Spinal cord (tissue), 10 donors: Measurements from ENCODE around the gene RAB40C. TPM values are rescaled to one million over a fixed set of nuclear protein-coding genes. Genes with fewer than 3 reads are reported as not detected.
"Not testable (repeated sequence)": the region's sequence is repeated elsewhere in the genome, so short reads cannot be mapped to it uniquely, and the experiment has no call there.

ENCODE experiments used
- DNase-seq, 6 donors: peaks; one replicate each; pipeline versions ENCODE4 v3.0.0 to v3.0.0-alpha.2; 2013 to 2015; ENCODE audit warnings: low spot score in 6 of 6, low read depth in 4 of 6
- H3K27ac ChIP-seq: one replicate; pipeline ENCODE4 v1.5.1; 2013; ENCODE audit warnings: low read depth, low read length, control low read depth
- H3K27me3 ChIP-seq: one replicate; pipeline ENCODE4 v1.6.1; 2013; ENCODE audit warnings: low read length; ENCODE audit not compliant: control insufficient read depth, insufficient read depth
- H3K36me3 ChIP-seq: one replicate; pipeline ENCODE4 v1.6.1; 2013; ENCODE audit warnings: low read length; ENCODE audit not compliant: control insufficient read depth, insufficient read depth
- H3K4me1 ChIP-seq: one replicate; pipeline ENCODE4 v1.6.1; 2013; ENCODE audit warnings: low read length; ENCODE audit not compliant: control insufficient read depth, insufficient read depth
- H3K4me3 ChIP-seq: one replicate; pipeline ENCODE4 v1.5.1; 2013; ENCODE audit warnings: low read depth, low read length, control low read depth
- H3K9me3 ChIP-seq: one replicate; pipeline ENCODE4 v1.6.1; 2013; ENCODE audit warnings: low read length; ENCODE audit not compliant: control insufficient read depth, insufficient read depth
- WGBS: methylation state at CpG from one replicate; pipeline ENCODE4 v1.1.5; 2013; ENCODE audit warnings: missing lambda C conversion rate; ENCODE audit not compliant: insufficient coverage; 5-methylcytosine and 5-hydroxymethylcytosine counted together
- polyA plus RNA-seq, 2 donors: library from polyadenylated mRNA; unstranded; fragments of 120-200 nt; gene quantifications; one replicate each; pipeline ENCODE4 v1.2.1, GENCODE V29; 2013; ENCODE audit not compliant: insufficient read length in 2 of 2
- total RNA-seq, 2 donors: library from RNA; depleted of rRNA in 1 of 2; stranded (reverse); fragments of 120-200 nt in 1 of 2; fragments of >200 nt in 1 of 2; gene quantifications; one replicate each; pipeline versions ENCODE4 v1.2.3 to v1.2.4, GENCODE V29; 2013 to 2014
- donor health status: healthy.

RAB40C gene
- total and polyA plus RNA-seq, 4 donors: 12.4 to 45.7 (median 30.1) TPM

- H3K36me3 ChIP-seq: peaks cover 77% of the 10 kb centered on the region
- H3K4me1 ChIP-seq: peaks cover 27% of the 10 kb centered on the region
- DNase-seq: no peak
- H3K9me3 ChIP-seq: no peaks in the 10 kb centered on the region
- no peak overlapping the region for H3K27ac ChIP-seq
- no peak overlapping the region for H3K4me3 ChIP-seq
- WGBS: 96% methylated on average over 11 of the region's 12 CpGs
- H3K27me3 ChIP-seq: no peaks in the 10 kb centered on the region
Measured at GRCh38 chr16:596736-597060, 6.8 kb downstream of the RAB40C start.

- H3K4me3 ChIP-seq, H3K27me3 ChIP-seq, DNase-seq, H3K9me3 ChIP-seq, H3K27ac ChIP-seq: not testable (repeated sequence)
- Histone ChIP-seq H3K4me1 (peaks cover 18% of the 10 kb centered on the region), H3K36me3 (peaks cover 69% of the 10 kb centered on the region)
- 97% methylated on average over 3 of the region's 7 CpGs for whole genome bisulfite sequencing
Measured at GRCh38 chr16:597655-598054, 7.8 kb downstream of the RAB40C start.

- DNase-seq: no peak
- no peak overlapping the region for H3K27ac ChIP-seq
- H3K4me3 ChIP-seq: no peak overlapping the region
- peaks cover 3% of the 10 kb centered on the region for H3K4me1 ChIP-seq
- H3K36me3 ChIP-seq: peaks cover 57% of the 10 kb centered on the region
- WGBS: 96% methylated on average over 35 of the region's 43 CpGs
- no peaks in the 10 kb centered on the region for H3K27me3 ChIP-seq
- H3K9me3 ChIP-seq: no peaks in the 10 kb centered on the region
Measured at GRCh38 chr16:598823-599739, 9.2 kb downstream of the RAB40C start.

GRCh38 chr16:600781-601180, 10.9 kb downstream of the RAB40C start:
- H3K4me3 ChIP-seq: no peak overlapping the region
- H3K36me3 ChIP-seq: peaks cover 55% of the 10 kb centered on the region
- H3K4me1 ChIP-seq: no peaks in the 10 kb centered on the region
- H3K9me3 ChIP-seq: peaks cover 3% of the 10 kb centered on the region
- WGBS: 74% methylated on average over 3 of the region's 7 CpGs
- no peak for DNase-seq
- no peaks in the 10 kb centered on the region for H3K27me3 ChIP-seq
- no peak overlapping the region for H3K27ac ChIP-seq

- H3K4me1 ChIP-seq: no peaks in the 10 kb centered on the region
- H3K9me3 ChIP-seq: peaks cover 3% of the 10 kb centered on the region
- peaks cover 44% of the 10 kb centered on the region for H3K36me3 ChIP-seq
- no peak overlapping the region for H3K27ac ChIP-seq
- no peak overlapping the region for H3K4me3 ChIP-seq
- no peak for DNase-seq
- WGBS: 100% methylated on average over 1 of the region's 5 CpGs
- H3K27me3 ChIP-seq: no peaks in the 10 kb centered on the region
Measured at GRCh38 chr16:603933-604332, 14.1 kb downstream of the RAB40C start.

GRCh38 chr16:606656-607307, 16.9 kb downstream of the RAB40C start:
- Histone ChIP-seq H3K27me3 (no peaks in the 10 kb centered on the region), H3K4me1 (peaks cover 21% of the 10 kb centered on the region), H3K27ac (no peak overlapping the region), H3K9me3 (peaks cover 3% of the 10 kb centered on the region), H3K4me3 (no peak overlapping the region), H3K36me3 (peaks cover 36% of the 10 kb centered on the region)
- 97% methylated on average over 19 of the region's 22 CpGs for WGBS
- DNase-seq: no peak

GRCh38 chr16:608019-608418, 18.2 kb downstream of the RAB40C start:
- WGBS: 76% methylated on average over 5 of the region's 10 CpGs
- Histone ChIP-seq H3K4me3 (no peak overlapping the region), H3K36me3 (peaks cover 36% of the 10 kb centered on the region), H3K4me1 (peaks cover 21% of the 10 kb centered on the region), H3K9me3 (peaks cover 3% of the 10 kb centered on the region), H3K27ac (no peak overlapping the region), H3K27me3 (no peaks in the 10 kb centered on the region)
- DNase-seq: no peak

GRCh38 chr16:609316-609715, 19.4 kb downstream of the RAB40C start:
- Histone ChIP-seq H3K4me1 (peaks cover 21% of the 10 kb centered on the region), H3K9me3 (peaks cover 3% of the 10 kb centered on the region), H3K36me3 (peaks cover 40% of the 10 kb centered on the region), H3K27me3 (no peaks in the 10 kb centered on the region), H3K4me3 (no peak overlapping the region), H3K27ac (no peak overlapping the region)
- DNase-seq: no peak
- 86% methylated on average over 7 of the region's 13 CpGs for whole genome bisulfite sequencing

- peaks cover 21% of the 10 kb centered on the region for H3K4me1 ChIP-seq
- H3K4me3 ChIP-seq: no peak overlapping the region
- H3K27me3 ChIP-seq: no peaks in the 10 kb centered on the region
- peaks cover 39% of the 10 kb centered on the region for H3K36me3 ChIP-seq
- H3K9me3 ChIP-seq: peaks cover 2% of the 10 kb centered on the region
- DNase-seq: no peak
- no peak overlapping the region for H3K27ac ChIP-seq
- 89% methylated on average over 14 of the region's 14 CpGs for WGBS
Measured at GRCh38 chr16:609984-610383, 20.1 kb downstream of the RAB40C start.
